ENCODE data around the gene PRMT2.
"Not testable (repeated sequence)": the region's sequence is repeated elsewhere in the genome, so short reads cannot be mapped to it uniquely, and the experiment has no call there.

PRMT2 gene

DNA sequence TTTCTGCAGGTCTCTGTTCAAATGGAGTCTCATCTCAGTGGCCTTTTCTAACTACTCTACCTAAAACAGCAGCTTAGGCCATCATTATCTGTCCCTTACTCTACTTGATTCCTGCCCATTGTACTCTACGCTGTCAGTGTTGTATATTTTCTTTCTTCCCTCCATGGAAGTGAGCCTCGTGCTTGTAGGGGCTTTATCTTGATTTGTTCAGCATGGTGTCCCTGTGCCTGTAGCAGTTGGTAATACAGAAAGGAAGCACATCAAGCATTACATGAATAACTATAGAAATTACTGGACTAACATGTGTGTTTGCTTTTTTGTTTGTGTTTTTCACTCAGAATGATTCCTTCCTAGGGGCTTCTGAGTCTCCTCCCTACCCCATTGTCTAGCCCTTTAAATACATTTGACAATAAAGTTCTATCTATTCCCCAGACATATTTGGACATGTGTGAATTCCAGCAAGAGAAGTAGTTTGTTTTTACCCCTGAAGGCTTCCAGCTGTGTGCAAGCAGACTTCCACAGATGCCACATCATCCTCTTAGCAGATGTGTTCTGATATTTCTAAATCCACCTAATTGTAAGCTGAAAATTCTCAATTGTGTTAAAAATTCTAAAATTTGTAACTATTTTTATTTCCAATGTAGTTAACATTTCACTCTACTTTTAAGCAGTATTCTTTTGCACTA, 40.3 kb downstream of the PRMT2 start:
- DNase-seq: no peak

DNA sequence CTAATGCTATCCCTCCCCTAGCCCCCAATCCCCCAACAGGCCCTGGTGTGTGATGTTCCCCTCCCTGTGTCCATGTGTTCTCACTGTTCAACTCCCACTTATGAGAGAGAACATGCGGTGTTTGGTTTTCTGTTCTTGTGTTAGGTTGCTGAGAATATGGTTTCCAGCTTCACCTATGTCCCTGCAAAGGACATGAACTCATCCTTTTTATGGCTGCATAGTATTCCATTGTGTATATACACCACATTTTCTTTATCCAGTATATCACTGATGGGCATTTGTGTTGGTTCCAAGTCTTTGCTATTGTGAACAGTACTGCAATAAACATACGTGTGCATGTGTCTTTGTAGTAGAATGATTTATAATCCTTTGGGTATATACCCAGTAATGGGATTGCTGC, 41.1 kb downstream of the PRMT2 start:
- not testable (repeated sequence) for DNase-seq

DNA sequence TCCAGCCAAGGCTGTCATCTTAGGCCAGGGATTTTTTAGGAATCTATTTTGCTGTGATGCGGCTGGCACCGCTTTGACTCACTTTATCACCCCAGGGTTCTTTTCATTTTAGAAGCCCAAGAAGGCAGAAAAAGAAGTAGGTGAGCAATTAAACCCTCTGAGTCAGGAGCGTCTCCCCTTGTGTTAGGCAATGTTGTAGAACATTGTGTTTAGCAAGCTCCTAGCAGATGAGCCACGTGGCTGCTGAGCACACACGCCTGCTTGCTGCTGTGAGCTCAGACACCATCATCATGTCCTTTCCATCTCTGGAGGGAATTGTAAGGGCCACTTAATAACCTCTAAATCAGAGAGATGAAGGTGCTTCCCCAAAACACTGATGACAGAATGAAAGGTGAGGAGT, 46.1 kb downstream of the PRMT2 start:
- DNase-seq: not testable (repeated sequence)

DNA sequence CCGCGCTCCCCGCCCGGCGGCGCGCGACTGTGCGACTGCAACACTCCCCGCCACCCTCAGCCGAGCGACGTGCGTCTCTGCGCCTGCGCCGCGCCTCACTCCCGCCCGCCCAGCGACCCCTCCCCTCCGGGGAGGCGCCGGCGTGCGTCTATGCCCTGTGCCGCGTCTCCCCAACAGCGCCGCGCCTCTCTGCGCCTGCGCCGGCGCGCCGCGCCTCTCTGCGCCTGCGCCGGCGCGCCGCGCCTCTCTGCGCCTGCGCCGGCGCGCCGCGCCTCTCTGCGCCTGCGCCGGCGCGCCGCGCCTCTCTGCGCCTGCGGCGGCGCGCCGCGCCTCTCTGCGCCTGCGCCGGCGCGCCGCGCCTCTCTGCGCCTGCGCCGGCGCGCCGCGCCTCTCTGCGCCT, 63.2 kb downstream of the PRMT2 start:
- DNase-seq: not testable (repeated sequence)

DNA sequence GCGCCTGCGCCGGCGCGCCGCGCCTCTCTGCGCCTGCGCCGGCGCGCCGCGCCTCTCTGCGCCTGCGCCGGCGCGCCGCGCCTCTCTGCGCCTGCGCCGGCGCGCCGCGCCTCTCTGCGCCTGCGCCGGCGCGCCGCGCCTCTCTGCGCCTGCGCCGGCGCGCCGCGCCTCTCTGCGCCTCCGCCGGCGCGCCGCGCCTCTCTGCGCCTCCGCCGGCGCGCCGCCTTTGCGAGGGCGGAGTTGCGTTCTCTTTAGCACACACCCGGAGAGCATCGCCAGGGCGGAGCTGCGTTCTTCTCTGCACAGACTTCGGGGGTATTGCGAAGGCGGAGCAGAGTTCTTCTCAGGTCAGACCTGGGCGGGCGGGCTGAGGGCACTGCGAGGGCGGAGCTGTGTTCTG, 63.6 kb downstream of the PRMT2 start:
- DNase-seq: peak; percentile 45
